Left lung (tissue), 10 donors: ENCODE measurements around the gene CCDC171. TPM values are rescaled to one million over a fixed set of nuclear protein-coding genes. Genes with fewer than 3 reads are reported as not detected.
A peak's percentile ranks its signal among the peaks of the same experiment; 100 is the strongest.

ENCODE experiments used
- ATAC-seq: fragments of 200-7000 bp; cut with Tn5 transposase; one replicate; pipeline ENCODE4 v1.9.1; 2020; ENCODE audit warnings: moderate library complexity
- DNase-seq, 4 donors: peaks; one replicate each; pipeline ENCODE4 v3.0.0-alpha.2; 2013 to 2020
- H3K27ac ChIP-seq, 2 donors: fragments of 200-600 bp; sonication (generic) in 1 of 2; one replicate each; pipeline versions ENCODE4 v1.5.0 to v1.8.0; 2020 to 2021
- H3K27me3 ChIP-seq, 2 donors: fragments of 200-600 bp; sonication (generic) in 1 of 2; one replicate each; pipeline versions ENCODE4 v1.5.0 to v1.8.0; 2020 to 2021
- H3K36me3 ChIP-seq, 2 donors: fragments of 200-600 bp; sonication (generic) in 1 of 2; one replicate each; pipeline versions ENCODE4 v1.5.0 to v1.8.0; 2020 to 2021
- H3K4me1 ChIP-seq, 2 donors: fragments of 200-600 bp; one replicate each; pipeline ENCODE4 v1.8.0; 2021
- H3K4me3 ChIP-seq, 2 donors: fragments of 200-600 bp; sonication (generic) in 1 of 2; one replicate each; pipeline versions ENCODE4 v1.5.0 to v1.8.0; 2020 to 2021; ENCODE audit warnings: mild to moderate bottlenecking in 1 of 2
- H3K9me3 ChIP-seq, 2 donors: fragments of 200-600 bp; sonication (generic) in 1 of 2; one replicate each; pipeline versions ENCODE4 v1.5.0 to v1.8.0; 2020 to 2021
- CTCF ChIP-seq, 2 donors: fragments of 200-600 bp; sonication (generic) in 1 of 2; IDR thresholded peaks; one replicate each; pipeline versions ENCODE4 v1.5.0 to v1.8.0; 2021; ENCODE audit warnings: antibody characterized with exemption in 2 of 2
- intact Hi-C, 2 donors: fragments of 100-400 bp; cut with DNase I; formaldehyde crosslinking; loops; one replicate each; pipeline versions ENCODE4 v1.11.2 to v1.14.2; 2022
- polyA plus RNA-seq, 6 donors: library from polyadenylated mRNA; unstranded; fragments of 120-200 nt; gene quantifications; one replicate each; pipeline ENCODE4 v1.2.1, GENCODE V29; 2013; ENCODE audit not compliant: insufficient read length in 6 of 6
- total RNA-seq, 2 donors: library from RNA; stranded (reverse); fragmentation: NEBNext Ultra II Directional; extraction: Animal tissue kit (Norgen Biotek cat#: 25700); gene quantifications; one replicate each; pipeline ENCODE4 v1.2.1, GENCODE V29; 2021
- donor health status: DM: no; HTN: yes; CAD: no.
- donor health status: DM: no; HTN: no; CAD: no.

CCDC171 gene
- total and polyA plus RNA-seq, 8 donors: 2.0 to 11.2 (median 10.0) TPM

GRCh38 chr9:15901572-15901971 lies 348.7 kb downstream of the CCDC171 start:
- intact Hi-C loops: no loop called here
- Histone ChIP-seq H3K4me3 (no peak overlapping the region), H3K9me3 (peaks cover 0 to 36% of the 10 kb centered on the region in 2 donors), H3K27me3 (no peaks in the 10 kb centered on the region), H3K36me3 (no peaks in the 10 kb centered on the region), H3K4me1 (no peaks in the 10 kb centered on the region), H3K27ac (no peak overlapping the region)
- DNase-seq (no peak), ATAC-seq (no peak)
- no peak for TF ChIP-seq CTCF (IDR thresholded peaks at IDR 0.05)

GRCh38 chr9:15909297-15909696 lies 356.5 kb downstream of the CCDC171 start:
- ATAC-seq (no peak), DNase-seq (no peak)
- intact Hi-C loops: no loop called here
- Histone ChIP-seq H3K9me3 (peaks cover 0 to 20% of the 10 kb centered on the region in 2 donors), H3K4me3 (no peak overlapping the region), H3K36me3 (no peaks in the 10 kb centered on the region), H3K27me3 (no peaks in the 10 kb centered on the region), H3K27ac (no peak overlapping the region), H3K4me1 (no peaks in the 10 kb centered on the region)
- no peak for TF ChIP-seq CTCF (IDR thresholded peaks at IDR 0.05)

- no peak for TF ChIP-seq CTCF (IDR thresholded peaks at IDR 0.05)
- no peak overlapping the region for H3K4me3 ChIP-seq
- no peak overlapping the region for H3K27ac ChIP-seq
- ATAC-seq (no peak), DNase-seq (no peak)
- no peaks in the 10 kb centered on the region for H3K36me3 ChIP-seq
- H3K4me1 ChIP-seq: no peaks in the 10 kb centered on the region
- peaks cover 0 to 20% of the 10 kb centered on the region in 2 donors for H3K9me3 ChIP-seq
- intact Hi-C loops: no loop called here
- H3K27me3 ChIP-seq: no peaks in the 10 kb centered on the region
These were observed 362.9 kb downstream of the CCDC171 start for GRCh38 chr9:15915711-15916110.

GRCh38 chr9:15927161-15927560 lies 374.3 kb downstream of the CCDC171 start:
- no peaks in the 10 kb centered on the region for H3K27me3 ChIP-seq
- DNase-seq (no peak), ATAC-seq (no peak)
- no peaks in the 10 kb centered on the region for H3K36me3 ChIP-seq
- no peaks in the 10 kb centered on the region for H3K4me1 ChIP-seq
- H3K4me3 ChIP-seq: no peak overlapping the region
- H3K27ac ChIP-seq: no peak overlapping the region
- no peak for TF ChIP-seq CTCF (IDR thresholded peaks at IDR 0.05)
- intact Hi-C loops: no loop called here
- H3K9me3 ChIP-seq: peaks cover 0 to 9% of the 10 kb centered on the region in 2 donors

- peaks cover 0 to 13% of the 10 kb centered on the region in 2 donors for H3K9me3 ChIP-seq
- no peaks in the 10 kb centered on the region for H3K27me3 ChIP-seq
- no peaks in the 10 kb centered on the region for H3K4me1 ChIP-seq
- peak in 2 of 4 donors; percentile 5 to 18 for DNase-seq
- H3K4me3 ChIP-seq: no peak overlapping the region
- no peaks in the 10 kb centered on the region for H3K36me3 ChIP-seq
- ATAC-seq: no peak
- TF ChIP-seq CTCF (IDR thresholded peaks at IDR 0.05): no peak
- intact Hi-C loops: no loop called here
- H3K27ac ChIP-seq: no peak overlapping the region
These were observed 382.9 kb downstream of the CCDC171 start for GRCh38 chr9:15935661-15936305.
